GM23338 (cell line): ENCODE measurements around the gene RNF103. TPM values are rescaled to one million over a fixed set of nuclear protein-coding genes. Genes with fewer than 3 reads are reported as not detected.

ENCODE experiments used
- ATAC-seq: fragments of 200-7000 bp; cut with Tn5 transposase; 3 replicates; pipeline ENCODE4 v1.9.1; 2020
- DNase-seq: peaks from one replicate; pipeline ENCODE4 v3.0.0-alpha.2; 2015; ENCODE audit warnings: low spot score
- H2AFZ ChIP-seq: fragments of 200-600 bp; sonication (generic); 2 replicates; pipeline ENCODE4 v1.8.0; 2016; ENCODE audit warnings: antibody characterized with exemption, mild to moderate bottlenecking, moderate library complexity
- H3F3A ChIP-seq: fragments of 200-600 bp; sonication (generic); replicated peaks from 2 replicates; pipeline ENCODE4 v1.8.0; 2017; ENCODE audit warnings: antibody characterized with exemption, mixed run types, low read depth
- H3K27ac ChIP-seq: fragments of 200-600 bp; sonication (generic); 2 replicates; pipeline ENCODE4 v1.6.1; 2016; ENCODE audit warnings: low read depth
- H3K27me3 ChIP-seq: fragments of 200-600 bp; sonication (generic); 2 replicates; pipeline ENCODE4 v1.8.0; 2016; ENCODE audit warnings: mild to moderate bottlenecking, mixed run types, moderate library complexity; ENCODE audit not compliant: insufficient read depth
- H3K36me3 ChIP-seq: fragments of 200-600 bp; sonication (generic); 2 replicates; pipeline ENCODE4 v1.8.0; 2016; ENCODE audit warnings: mild to moderate bottlenecking; ENCODE audit not compliant: insufficient read depth
- H3K4me1 ChIP-seq: fragments of 200-600 bp; sonication (generic); 2 replicates; pipeline ENCODE4 v1.8.0; 2016; ENCODE audit warnings: mild to moderate bottlenecking, moderate library complexity; ENCODE audit not compliant: insufficient read depth
- H3K4me2 ChIP-seq: fragments of 200-600 bp; sonication (generic); 2 replicates; pipeline ENCODE4 v1.7.1; 2017; ENCODE audit warnings: mixed run types
- H3K4me3 ChIP-seq: fragments of 200-600 bp; sonication (generic); 2 replicates; pipeline ENCODE4 v1.6.1; 2016; ENCODE audit warnings: mixed run types
- H3K79me2 ChIP-seq: fragments of 200-600 bp; sonication (generic); replicated peaks from 2 replicates; pipeline ENCODE4 v1.8.0; 2017; ENCODE audit warnings: mild to moderate bottlenecking; ENCODE audit not compliant: insufficient read depth
- H3K9me2 ChIP-seq: fragments of 200-600 bp; sonication (generic); 2 replicates; pipeline ENCODE4 v1.8.0; 2017; ENCODE audit not compliant: insufficient read depth
- H4K20me1 ChIP-seq: fragments of 200-600 bp; sonication (generic); replicated peaks from 2 replicates; pipeline ENCODE4 v1.8.0; 2017; ENCODE audit warnings: mild to moderate bottlenecking; ENCODE audit not compliant: insufficient read depth
- H3K27ac Mint-ChIP-seq: 2 replicates; pipeline ENCODE4 v1.8.0; 2020; ENCODE audit warnings: inconsistent platforms, mild to moderate bottlenecking, moderate library complexity, mixed read lengths
- H3K27me3 Mint-ChIP-seq: 3 replicates; pipeline ENCODE4 v1.8.0; 2022; ENCODE audit warnings: low read depth, mild to moderate bottlenecking, moderate library complexity, mixed read lengths, inconsistent platforms; ENCODE audit not compliant: insufficient read depth, poor library complexity
- H3K36me3 Mint-ChIP-seq: 3 replicates; pipeline ENCODE4 v1.8.0; 2021; ENCODE audit warnings: low read depth, mild to moderate bottlenecking, inconsistent platforms, moderate library complexity, mixed read lengths
- H3K4me1 Mint-ChIP-seq: 3 replicates; pipeline ENCODE4 v1.8.0; 2020; ENCODE audit warnings: mild to moderate bottlenecking, inconsistent platforms, mixed read lengths
- H3K4me3 Mint-ChIP-seq: 3 replicates; pipeline ENCODE4 v1.8.0; 2021; ENCODE audit warnings: moderate library complexity, mild to moderate bottlenecking, inconsistent platforms, mixed read lengths
- H3K9me3 Mint-ChIP-seq: 3 replicates; pipeline ENCODE4 v1.8.0; 2020; ENCODE audit warnings: moderate library complexity, mild to moderate bottlenecking, inconsistent platforms, mixed read lengths
- CREB1 ChIP-seq: fragments of 250-450 bp; sonication (Bioruptor Pico); IDR thresholded peaks from 2 replicates; pipeline ENCODE4 v1.5.0; 2020; ENCODE audit warnings: low read depth, mild to moderate bottlenecking, moderate library complexity
- EZH2 ChIP-seq: fragments of 200-600 bp; sonication (generic); IDR thresholded peaks from one replicate; pipeline ENCODE4 v1.8.0; 2017; ENCODE audit warnings: antibody characterized with exemption, mild to moderate bottlenecking, low read depth; ENCODE audit not compliant: unreplicated experiment
- EZH2phosphoT487 ChIP-seq: fragments of 200-600 bp; sonication (generic); IDR thresholded peaks from one replicate; pipeline ENCODE4 v1.8.1; 2018; ENCODE audit warnings: antibody characterized with exemption; ENCODE audit not compliant: unreplicated experiment
- JUNB ChIP-seq: IDR thresholded peaks from one replicate; pipeline ENCODE4 v1.6.1; 2016; ENCODE audit warnings: antibody characterized with exemption; ENCODE audit not compliant: unreplicated experiment
- POLR2AphosphoS5 ChIP-seq: IDR thresholded peaks from 2 replicates; pipeline ENCODE4 v1.6.1; 2016; ENCODE audit warnings: antibody characterized with exemption, low read depth
- STAT1 ChIP-seq: IDR thresholded peaks from one replicate; pipeline ENCODE4 v1.6.1; 2016; ENCODE audit warnings: antibody characterized with exemption; ENCODE audit not compliant: unreplicated experiment
- ZNF331 ChIP-seq: fragments of 250-450 bp; sonication (Bioruptor Pico); IDR thresholded peaks from 2 replicates; pipeline ENCODE4 v1.5.0; 2020; ENCODE audit warnings: low read depth, mild to moderate bottlenecking, moderate library complexity
- polyA plus RNA-seq: library from polyadenylated mRNA; unstranded; fragments of >200 nt; fragmentation: Nextera tagmentation; extraction: Ambion mirVana; gene quantifications from 2 replicates; pipeline ENCODE4 v1.2.1, GENCODE V29; 2016
- total RNA-seq: library from RNA; depleted of rRNA; stranded (reverse); fragments of >200 nt; shearing (Covaris generic); gene quantifications from 2 replicates; pipeline ENCODE4 v1.2.3, GENCODE V29; 2014
- TF ChIP-seq, protein P1 (sequence below): IDR thresholded peaks from 2 replicates; pipeline ENCODE4 v1.6.1; 2016; ENCODE audit warnings: antibody characterized with exemption
- TF ChIP-seq, protein P2 (sequence below): fragments of 250-450 bp; sonication (Bioruptor Pico); IDR thresholded peaks from 2 replicates; pipeline ENCODE4 v1.5.0; 2020; ENCODE audit warnings: mild to moderate bottlenecking, moderate library complexity
- TF ChIP-seq, protein P3 (sequence below), 2 experiments: fragments of 200-600 bp in 1 of 2; sonication (generic) in 1 of 2; conservative IDR thresholded peaks; 2 replicates each; pipeline versions ENCODE4 v1.5.1 to v1.6.1; 2016 to 2017; ENCODE audit warnings: antibody characterized with exemption in 2 of 2, low read depth in 2 of 2, mild to moderate bottlenecking in 2 of 2, moderate library complexity in 1 of 2

Gene RNF103
- total and polyA plus RNA-seq, 2 experiments from 2014 or later, result 3.8 to 5.9 TPM

DNA sequence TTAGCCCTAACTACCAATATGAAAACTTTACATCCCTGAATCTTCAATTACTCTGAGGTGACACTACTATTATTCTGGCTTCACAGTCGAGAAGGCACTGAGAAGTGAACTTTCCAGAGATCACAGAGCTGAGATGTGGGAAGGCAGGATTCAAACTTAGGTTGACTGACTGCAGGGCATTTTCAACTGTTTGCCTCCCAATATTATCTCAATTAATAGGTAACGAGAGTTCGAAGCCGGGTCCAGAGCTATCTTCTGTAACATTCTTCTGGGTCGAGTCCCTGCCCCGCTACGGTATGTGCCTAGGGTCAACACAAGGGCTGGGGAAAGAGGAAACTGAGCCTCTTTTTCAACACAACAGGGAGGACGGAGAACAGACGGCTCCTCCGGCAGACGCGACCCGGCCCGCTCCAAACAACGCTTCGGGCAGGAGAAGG is 61.2 kb downstream of the RNF103 start:
- ATAC-seq, result no peak
- Mint-ChIP-seq H3K4me1 (peaks cover 4% of the 10 kb centered on the region; the same call in 1 of the 3 replicates), H3K27me3 (peaks cover 16% of the 10 kb centered on the region), H3K27ac (peak overlapping the region; percentile 99), H3K36me3 (peaks cover 5% of the 10 kb centered on the region), H3K9me3 (peaks cover 6% of the 10 kb centered on the region; the same call in 2 of the 3 replicates), H3K4me3 (peak overlapping the region; percentile 96)
- H2AFZ ChIP-seq, result peak overlapping the region; percentile 93; the same call in 1 of the 2 replicates
- H3K9me2 ChIP-seq, result peaks cover 11% of the 10 kb centered on the region
- H3K36me3 ChIP-seq, result 0 out of 2 replicates have a peak, but pooled peaks cover 3% of the 10 kb centered on the region
- peaks cover 9% of the 10 kb centered on the region for H3K4me1 ChIP-seq
- peaks cover 51% of the 10 kb centered on the region for H3K79me2 ChIP-seq
- H3K27ac ChIP-seq, result peak overlapping the region; percentile 99
- H3K4me2 ChIP-seq, result peak overlapping the region; percentile 82
- H3F3A ChIP-seq, result no peaks in the 10 kb centered on the region
- H4K20me1 ChIP-seq, result no peaks in the 10 kb centered on the region; the same call in 1 of the 2 replicates
- peaks cover 5% of the 10 kb centered on the region; the same call in 1 of the 2 replicates for H3K27me3 ChIP-seq
- DNase-seq, result no peak
- peak overlapping the region; percentile 90 for H3K4me3 ChIP-seq
- TF ChIP-seq EZH2phosphoT487 (no peak), ZNF331 (CRISPR knock-in tag) (no peak), STAT1 (no peak), JUNB (no peak), POLR2AphosphoS5 (peak; percentile 61)

DNA sequence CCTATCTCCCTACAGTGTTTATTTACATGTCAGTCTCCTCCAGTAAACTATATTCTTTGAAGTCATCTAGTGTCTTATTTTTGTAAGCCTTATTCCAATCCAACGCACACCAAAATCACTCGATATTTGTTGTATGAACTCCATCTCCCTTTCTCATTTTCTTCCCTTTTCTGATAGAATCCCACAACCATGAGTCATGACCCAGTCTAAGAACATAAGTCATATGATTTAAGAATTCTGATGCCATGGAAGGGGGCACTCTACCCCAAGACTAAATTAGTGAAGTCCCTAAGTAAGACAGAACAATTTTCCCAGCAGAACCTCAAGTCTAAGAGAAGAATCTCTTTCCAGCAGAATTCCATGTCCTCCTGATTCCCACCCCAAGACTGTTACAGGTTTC is 65.8 kb downstream of the RNF103 start:
- H3K27ac Mint-ChIP-seq, result no peak overlapping the region
- Histone ChIP-seq H3K27me3 (no peaks in the 10 kb centered on the region), H3F3A (no peaks in the 10 kb centered on the region), H3K9me2 (no peaks in the 10 kb centered on the region), H3K27ac (no peak overlapping the region), H3K4me3 (no peak overlapping the region), H3K4me1 (peaks cover 15% of the 10 kb centered on the region), H3K4me2 (no peak overlapping the region), H2AFZ (no peak overlapping the region), H3K79me2 (peaks cover 95% of the 10 kb centered on the region), H4K20me1 (no peaks in the 10 kb centered on the region; the same call in 1 of the 2 replicates), H3K36me3 (0 out of 2 replicates have a peak, but pooled peaks cover 3% of the 10 kb centered on the region)
- peaks cover 17% of the 10 kb centered on the region for H3K36me3 Mint-ChIP-seq
- DNase-seq, result no peak
- peaks cover 6% of the 10 kb centered on the region for H3K27me3 Mint-ChIP-seq
- H3K9me3 Mint-ChIP-seq, result peaks cover 3% of the 10 kb centered on the region; the same call in 2 of the 3 replicates
- H3K4me1 Mint-ChIP-seq, result peaks cover 4% of the 10 kb centered on the region; the same call in 1 of the 3 replicates
- H3K4me3 Mint-ChIP-seq, result no peak overlapping the region
- ATAC-seq, result no peak
- TF ChIP-seq STAT1 (no peak), ZNF331 (CRISPR knock-in tag) (no peak), CREB1 (no peak), EZH2 (no peak), EZH2phosphoT487 (no peak)
- TF ChIP-seq, protein P1, sequence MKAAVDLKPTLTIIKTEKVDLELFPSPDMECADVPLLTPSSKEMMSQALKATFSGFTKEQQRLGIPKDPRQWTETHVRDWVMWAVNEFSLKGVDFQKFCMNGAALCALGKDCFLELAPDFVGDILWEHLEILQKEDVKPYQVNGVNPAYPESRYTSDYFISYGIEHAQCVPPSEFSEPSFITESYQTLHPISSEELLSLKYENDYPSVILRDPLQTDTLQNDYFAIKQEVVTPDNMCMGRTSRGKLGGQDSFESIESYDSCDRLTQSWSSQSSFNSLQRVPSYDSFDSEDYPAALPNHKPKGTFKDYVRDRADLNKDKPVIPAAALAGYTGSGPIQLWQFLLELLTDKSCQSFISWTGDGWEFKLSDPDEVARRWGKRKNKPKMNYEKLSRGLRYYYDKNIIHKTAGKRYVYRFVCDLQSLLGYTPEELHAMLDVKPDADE, result no peak
- TF ChIP-seq, protein P2, sequence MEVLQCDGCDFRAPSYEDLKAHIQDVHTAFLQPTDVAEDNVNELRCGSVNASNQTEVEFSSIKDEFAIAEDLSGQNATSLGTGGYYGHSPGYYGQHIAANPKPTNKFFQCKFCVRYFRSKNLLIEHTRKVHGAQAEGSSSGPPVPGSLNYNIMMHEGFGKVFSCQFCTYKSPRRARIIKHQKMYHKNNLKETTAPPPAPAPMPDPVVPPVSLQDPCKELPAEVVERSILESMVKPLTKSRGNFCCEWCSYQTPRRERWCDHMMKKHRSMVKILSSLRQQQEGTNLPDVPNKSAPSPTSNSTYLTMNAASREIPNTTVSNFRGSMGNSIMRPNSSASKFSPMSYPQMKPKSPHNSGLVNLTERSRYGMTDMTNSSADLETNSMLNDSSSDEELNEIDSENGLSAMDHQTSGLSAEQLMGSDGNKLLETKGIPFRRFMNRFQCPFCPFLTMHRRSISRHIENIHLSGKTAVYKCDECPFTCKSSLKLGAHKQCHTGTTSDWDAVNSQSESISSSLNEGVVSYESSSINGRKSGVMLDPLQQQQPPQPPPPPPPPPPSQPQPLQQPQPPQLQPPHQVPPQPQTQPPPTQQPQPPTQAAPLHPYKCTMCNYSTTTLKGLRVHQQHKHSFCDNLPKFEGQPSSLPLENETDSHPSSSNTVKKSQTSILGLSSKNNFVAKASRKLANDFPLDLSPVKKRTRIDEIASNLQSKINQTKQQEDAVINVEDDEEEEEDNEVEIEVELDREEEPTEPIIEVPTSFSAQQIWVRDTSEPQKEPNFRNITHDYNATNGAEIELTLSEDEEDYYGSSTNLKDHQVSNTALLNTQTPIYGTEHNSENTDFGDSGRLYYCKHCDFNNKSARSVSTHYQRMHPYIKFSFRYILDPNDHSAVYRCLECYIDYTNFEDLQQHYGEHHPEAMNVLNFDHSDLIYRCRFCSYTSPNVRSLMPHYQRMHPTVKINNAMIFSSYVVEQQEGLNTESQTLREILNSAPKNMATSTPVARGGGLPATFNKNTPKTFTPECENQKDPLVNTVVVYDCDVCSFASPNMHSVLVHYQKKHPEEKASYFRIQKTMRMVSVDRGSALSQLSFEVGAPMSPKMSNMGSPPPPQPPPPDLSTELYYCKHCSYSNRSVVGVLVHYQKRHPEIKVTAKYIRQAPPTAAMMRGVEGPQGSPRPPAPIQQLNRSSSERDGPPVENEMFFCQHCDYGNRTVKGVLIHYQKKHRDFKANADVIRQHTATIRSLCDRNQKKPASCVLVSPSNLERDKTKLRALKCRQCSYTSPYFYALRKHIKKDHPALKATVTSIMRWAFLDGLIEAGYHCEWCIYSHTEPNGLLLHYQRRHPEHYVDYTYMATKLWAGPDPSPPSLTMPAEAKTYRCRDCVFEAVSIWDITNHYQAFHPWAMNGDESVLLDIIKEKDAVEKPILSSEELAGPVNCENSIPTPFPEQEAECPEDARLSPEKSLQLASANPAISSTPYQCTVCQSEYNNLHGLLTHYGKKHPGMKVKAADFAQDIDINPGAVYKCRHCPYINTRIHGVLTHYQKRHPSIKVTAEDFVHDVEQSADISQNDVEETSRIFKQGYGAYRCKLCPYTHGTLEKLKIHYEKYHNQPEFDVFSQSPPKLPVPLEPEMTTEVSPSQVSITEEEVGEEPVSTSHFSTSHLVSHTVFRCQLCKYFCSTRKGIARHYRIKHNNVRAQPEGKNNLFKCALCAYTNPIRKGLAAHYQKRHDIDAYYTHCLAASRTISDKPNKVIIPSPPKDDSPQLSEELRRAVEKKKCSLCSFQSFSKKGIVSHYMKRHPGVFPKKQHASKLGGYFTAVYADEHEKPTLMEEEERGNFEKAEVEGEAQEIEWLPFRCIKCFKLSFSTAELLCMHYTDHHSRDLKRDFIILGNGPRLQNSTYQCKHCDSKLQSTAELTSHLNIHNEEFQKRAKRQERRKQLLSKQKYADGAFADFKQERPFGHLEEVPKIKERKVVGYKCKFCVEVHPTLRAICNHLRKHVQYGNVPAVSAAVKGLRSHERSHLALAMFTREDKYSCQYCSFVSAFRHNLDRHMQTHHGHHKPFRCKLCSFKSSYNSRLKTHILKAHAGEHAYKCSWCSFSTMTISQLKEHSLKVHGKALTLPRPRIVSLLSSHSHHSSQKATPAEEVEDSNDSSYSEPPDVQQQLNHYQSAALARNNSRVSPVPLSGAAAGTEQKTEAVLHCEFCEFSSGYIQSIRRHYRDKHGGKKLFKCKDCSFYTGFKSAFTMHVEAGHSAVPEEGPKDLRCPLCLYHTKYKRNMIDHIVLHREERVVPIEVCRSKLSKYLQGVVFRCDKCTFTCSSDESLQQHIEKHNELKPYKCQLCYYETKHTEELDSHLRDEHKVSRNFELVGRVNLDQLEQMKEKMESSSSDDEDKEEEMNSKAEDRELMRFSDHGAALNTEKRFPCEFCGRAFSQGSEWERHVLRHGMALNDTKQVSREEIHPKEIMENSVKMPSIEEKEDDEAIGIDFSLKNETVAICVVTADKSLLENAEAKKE (CRISPR knock-in tag), result no peak
- TF ChIP-seq, protein P3, sequence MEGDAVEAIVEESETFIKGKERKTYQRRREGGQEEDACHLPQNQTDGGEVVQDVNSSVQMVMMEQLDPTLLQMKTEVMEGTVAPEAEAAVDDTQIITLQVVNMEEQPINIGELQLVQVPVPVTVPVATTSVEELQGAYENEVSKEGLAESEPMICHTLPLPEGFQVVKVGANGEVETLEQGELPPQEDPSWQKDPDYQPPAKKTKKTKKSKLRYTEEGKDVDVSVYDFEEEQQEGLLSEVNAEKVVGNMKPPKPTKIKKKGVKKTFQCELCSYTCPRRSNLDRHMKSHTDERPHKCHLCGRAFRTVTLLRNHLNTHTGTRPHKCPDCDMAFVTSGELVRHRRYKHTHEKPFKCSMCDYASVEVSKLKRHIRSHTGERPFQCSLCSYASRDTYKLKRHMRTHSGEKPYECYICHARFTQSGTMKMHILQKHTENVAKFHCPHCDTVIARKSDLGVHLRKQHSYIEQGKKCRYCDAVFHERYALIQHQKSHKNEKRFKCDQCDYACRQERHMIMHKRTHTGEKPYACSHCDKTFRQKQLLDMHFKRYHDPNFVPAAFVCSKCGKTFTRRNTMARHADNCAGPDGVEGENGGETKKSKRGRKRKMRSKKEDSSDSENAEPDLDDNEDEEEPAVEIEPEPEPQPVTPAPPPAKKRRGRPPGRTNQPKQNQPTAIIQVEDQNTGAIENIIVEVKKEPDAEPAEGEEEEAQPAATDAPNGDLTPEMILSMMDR (conservative IDR thresholded peaks at IDR 0.05; ENCODE audit: low read depth in 2 of 2), result no peak
